T-helper 2 cell treated with Interferon-gamma antibody and Interleukin-4, amounts not matched to agents 100 ng/mL and 5 ng/mL, for 36 hours (primary cell): ENCODE data around the gene GPR137. TPM values are rescaled to one million over a fixed set of nuclear protein-coding genes. Genes with fewer than 3 reads are reported as not detected.

ENCODE experiments used
- intact Hi-C: fragments of 100-400 bp; cut with micrococcal nuclease; formaldehyde crosslinking; loops from one replicate; pipeline ENCODE4 v1.15.1; 2023
- total RNA-seq: library from RNA; stranded (reverse); gene quantifications from 2 replicates; pipeline ENCODE4 v1.2.3, GENCODE V29; 2022

The GPR137 gene
- total RNA-seq, 1 donor from 2014 or later: 36.5 TPM

DNA sequence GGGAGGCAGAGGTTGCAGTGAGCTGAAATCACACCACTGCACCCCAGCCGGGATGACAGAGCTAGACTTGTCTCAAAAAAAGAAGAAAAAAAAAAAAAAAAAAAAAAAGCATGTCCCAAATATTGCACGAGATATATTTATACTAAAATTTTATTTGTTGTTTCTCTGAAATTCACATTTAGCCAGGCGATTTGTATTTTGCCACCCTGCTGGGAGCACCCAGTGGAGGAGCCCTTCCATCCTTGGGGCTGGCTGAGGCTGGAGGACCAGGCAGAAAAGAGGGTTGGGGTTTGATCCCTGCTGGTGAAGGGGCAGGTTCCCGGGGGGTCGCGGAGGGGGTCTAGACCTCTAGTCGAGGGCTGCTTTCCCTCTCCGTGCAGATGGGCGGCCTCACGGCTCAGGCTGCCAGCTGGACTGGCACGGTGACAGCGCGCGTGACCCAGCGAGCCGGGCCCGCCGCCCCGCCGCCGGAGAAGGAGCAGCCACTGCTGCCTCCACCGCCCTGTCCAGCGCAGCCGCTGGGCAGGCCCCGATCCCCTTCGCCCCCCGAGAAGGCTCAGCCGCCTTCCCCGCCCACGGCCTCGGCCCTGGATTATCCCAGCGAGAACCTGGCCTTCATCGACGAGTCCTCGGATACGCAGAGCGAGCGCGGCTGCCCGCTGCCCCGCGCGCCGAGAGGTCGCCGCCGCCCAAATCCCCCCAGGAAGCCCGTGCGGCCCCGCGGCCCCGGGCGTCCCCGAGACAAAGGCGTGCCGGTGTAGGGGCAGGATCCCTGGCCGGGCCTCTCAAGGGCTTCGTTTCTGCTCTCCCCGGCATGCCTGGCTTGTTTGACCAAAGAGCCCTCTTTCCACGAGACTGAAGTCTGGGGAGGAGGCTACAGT lies 13.6 kb downstream of the GPR137 start:
- intact Hi-C loops: no loop called here

DNA sequence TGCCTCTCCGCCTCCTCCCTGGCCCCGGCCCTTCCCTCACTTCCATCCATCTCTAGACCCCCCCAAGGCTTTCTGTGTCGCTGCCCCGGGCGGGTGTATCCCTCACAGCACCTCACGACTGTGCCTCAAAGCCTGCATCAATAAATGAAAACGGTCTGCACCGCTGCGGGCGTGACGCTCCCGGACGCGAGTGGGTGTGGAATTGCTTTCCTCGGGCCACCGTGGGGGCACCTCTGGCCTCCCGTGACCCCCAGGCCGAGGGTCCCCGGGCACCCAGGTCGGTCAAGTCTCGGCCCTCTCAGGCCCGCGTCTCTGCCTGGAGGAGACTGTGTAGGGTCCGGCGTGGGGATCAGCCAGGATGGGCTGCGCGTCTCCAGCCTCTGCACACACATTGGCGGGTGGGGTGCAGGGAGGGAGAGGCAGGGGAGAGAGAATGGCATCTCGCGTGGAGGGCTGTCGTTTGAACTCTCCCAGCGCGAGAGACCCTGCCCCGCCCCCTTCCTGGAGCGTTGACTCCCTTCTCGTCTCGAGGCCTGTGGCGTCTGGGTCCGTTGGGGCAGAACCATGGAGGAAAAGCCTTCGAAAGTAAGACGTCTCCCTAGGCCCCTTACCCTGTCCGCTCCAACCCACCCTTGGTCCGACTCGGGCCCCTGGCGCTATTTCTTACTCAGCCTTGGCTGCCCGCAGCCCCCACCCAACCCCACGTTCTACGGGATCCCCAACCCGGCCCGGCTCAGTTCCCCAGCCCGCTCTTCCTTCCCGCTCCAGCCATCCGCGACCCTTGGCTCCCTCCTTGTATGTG lies 14.4 kb downstream of the GPR137 start, which contains the start of gene CATSPERZ:
Gene CATSPERZ (plus strand): TSS at position 512 of the 802 bp plus-strand sequence. CDS start 53 bp downstream, at position 565.
- intact Hi-C loops: loop anchor here (10.0 kb wide), 2 partner anchors 295 to 445 kb away; partner anchors contain the start of gene RASGRP2

DNA sequence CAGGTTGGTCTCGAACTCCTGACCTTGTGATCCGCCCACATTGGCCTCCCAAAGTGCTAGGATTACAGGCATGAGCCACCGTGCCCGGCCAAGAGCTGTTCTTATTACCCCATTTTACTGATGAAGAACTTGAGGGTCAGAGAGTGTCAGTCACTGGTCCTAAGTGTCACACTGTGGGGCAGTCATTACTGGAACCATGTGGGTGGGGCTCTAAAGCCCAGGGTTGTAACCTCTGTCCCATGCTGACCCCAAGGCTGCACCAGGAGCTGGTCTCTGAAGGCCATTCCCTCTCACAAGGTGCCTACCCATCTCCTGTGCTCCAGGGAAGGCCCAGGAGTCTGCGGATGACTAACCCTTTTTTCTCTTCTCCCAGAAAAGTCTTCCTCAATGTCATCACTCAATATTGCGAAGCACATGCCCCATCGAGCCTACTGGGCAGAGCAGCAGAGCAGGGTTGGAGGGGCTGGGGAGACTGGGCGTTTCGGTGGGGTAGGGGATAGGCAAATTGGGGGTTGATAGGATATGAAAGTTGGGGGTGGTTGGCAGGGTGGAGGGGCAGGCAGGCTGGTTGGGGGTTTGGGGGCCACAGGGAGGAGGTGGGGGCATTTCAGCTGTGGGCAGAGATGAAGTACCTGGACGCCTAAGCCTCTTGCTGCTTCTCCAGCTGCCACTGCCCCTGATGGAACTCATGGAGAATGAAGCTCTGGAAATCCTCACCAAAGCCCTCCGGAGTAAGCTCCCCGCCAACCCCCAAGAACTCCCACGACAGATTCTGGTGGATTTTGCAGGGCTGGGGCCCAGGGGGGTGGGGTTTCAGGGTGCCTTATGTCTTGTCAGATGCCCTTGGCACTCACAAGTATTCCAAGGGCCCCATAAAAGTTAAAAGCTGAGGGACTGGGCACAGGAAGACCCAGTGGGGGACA lies 17.7 kb downstream of the GPR137 start:
- intact Hi-C loops: loop anchor here (1.0 to 10.0 kb wide), 3 partner anchors 97 to 441 kb away; partner anchors contain the start of genes FERMT3 and RASGRP2

DNA sequence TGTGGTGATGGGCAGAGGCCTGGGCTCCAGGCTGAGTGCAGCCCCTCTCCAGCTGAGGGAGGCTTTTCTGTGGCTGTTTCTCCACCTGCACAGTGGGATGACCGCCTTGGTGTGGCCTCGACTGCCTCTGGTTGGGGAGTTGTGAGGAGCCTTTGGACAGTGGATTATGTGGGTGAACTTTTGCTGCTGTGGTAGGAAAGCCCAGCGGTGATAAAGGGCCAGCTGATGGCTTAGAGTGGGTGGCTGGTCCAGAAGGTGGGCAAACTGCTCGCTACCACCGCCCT lies 18.3 kb downstream of the GPR137 start:
- intact Hi-C loops: loop anchor here (1.0 to 10.0 kb wide), 3 partner anchors 98 to 441 kb away; partner anchors contain the start of genes FERMT3 and RASGRP2

DNA sequence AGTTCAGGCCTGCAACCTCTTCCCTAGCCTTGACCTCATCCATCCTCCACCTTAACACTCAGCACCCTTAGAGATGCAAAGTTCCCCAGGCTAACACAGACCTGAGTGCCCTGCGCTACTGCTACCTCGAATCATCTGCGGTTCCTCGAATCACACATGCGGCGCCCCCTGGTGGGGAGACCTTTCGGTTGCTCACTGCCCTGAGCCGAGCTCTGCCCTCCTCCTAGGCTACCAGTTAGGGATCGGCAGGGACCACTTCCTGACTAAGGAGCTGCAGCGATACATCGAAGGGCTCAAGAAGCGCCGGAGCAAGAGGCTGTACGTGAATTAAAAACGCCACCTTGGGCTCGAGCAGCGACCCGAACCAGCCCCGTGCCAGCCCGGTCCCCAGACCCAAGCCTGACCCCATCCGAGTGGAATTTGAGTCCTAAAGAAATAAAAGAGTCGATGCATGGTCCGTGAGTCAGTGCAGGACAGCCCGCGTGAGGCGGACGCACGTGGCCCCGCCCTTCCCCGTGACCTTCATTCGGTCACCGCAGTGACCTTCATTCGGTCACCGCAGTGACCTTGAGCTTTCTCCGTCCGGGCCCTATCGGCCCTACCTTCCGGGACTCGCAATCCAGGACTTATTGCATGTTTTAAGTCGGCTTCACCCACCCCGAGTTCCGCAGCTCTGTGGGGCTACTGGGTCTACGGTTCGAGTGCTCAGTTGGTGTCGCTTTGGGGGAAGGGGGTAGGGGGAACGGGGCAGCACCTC lies 18.8 kb downstream of the GPR137 start:
- intact Hi-C loops: loop anchor here (1.0 to 10.0 kb wide), 11 partner anchors 13 to 440 kb away; partner anchors contain the start of genes DNAJC4, FERMT3, FKBP2 and GPR137

GRCh38 chr11:64305075-64305690 lies 19.5 kb downstream of the GPR137 start, which contains the start of gene ESRRA:
TSS of gene ESRRA (plus strand) at chr11:64305524. CDS start at chr11:64307180, 1,656 bp downstream.
- intact Hi-C loops: loop anchor here (1.0 to 10.0 kb wide), 10 partner anchors 12 to 440 kb away; partner anchors contain the start of genes DNAJC4, FKBP2, GPR137 and RASGRP2

DNA sequence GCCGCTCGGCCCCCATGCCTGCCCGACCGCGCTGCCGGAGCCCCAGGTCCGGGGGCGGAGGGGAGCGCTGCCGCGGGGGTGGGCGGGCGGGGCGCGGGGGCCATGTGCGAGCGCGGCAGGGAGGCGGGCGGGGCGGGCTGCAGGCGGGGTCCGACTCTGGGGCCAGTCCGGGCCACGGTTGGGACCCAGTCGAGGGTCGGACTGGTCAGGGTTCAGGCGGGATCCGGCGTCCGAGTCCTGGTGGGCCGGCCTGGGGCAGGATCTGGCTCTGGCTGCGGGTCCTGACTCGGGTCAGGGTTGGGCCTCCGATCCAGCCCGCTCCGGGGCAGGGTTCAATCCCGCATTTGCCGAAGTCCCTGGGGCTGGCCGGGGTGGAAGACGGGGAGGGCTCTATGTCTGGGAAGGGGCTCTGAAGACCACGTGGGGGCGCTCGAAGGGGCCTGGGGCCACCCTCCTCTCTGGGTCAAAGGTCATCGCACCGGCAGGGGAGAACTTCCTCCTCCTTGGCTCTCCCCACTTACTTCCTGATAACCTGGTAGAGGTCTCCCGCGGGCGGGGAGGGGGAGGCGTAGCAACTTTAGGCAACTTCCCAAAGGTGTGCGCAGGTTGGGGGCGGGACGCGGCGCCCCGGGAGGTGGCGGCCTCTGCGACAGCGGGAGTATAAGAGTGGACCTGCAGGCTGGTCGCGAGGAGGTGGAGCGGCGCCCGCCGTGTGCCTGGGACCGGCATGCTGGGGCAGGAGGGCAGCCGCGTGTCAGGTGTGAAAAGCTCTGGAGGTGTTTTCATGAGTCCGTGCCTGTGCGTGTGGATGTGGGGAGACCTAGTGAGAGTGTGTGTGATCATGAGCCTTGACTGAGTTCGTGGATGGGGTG lies 20.3 kb downstream of the GPR137 start:
- intact Hi-C loops: loop anchor here (1.0 to 10.0 kb wide), 10 partner anchors 11 to 439 kb away; partner anchors contain the start of genes DNAJC4, FKBP2, GPR137 and RASGRP2

DNA sequence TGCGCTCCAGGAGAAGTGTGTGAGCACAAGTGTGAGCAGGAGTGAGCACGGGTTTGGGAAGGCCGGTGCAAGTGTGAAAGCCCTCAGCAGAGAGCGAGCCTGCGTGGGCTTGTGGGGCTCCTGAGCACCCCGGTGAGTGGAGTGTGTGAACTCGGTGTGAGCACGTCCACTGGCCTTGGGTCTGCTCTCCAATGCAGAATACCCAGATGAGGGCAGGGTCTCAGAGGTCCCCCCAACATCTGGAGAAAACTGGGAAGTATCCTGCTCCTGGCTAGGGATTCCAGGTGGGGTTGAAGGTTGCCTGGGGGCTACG lies 20.9 kb downstream of the GPR137 start:
- intact Hi-C loops: loop anchor here (10.0 kb wide), 2 partner anchors 302 to 438 kb away; partner anchors contain the start of gene RASGRP2

DNA sequence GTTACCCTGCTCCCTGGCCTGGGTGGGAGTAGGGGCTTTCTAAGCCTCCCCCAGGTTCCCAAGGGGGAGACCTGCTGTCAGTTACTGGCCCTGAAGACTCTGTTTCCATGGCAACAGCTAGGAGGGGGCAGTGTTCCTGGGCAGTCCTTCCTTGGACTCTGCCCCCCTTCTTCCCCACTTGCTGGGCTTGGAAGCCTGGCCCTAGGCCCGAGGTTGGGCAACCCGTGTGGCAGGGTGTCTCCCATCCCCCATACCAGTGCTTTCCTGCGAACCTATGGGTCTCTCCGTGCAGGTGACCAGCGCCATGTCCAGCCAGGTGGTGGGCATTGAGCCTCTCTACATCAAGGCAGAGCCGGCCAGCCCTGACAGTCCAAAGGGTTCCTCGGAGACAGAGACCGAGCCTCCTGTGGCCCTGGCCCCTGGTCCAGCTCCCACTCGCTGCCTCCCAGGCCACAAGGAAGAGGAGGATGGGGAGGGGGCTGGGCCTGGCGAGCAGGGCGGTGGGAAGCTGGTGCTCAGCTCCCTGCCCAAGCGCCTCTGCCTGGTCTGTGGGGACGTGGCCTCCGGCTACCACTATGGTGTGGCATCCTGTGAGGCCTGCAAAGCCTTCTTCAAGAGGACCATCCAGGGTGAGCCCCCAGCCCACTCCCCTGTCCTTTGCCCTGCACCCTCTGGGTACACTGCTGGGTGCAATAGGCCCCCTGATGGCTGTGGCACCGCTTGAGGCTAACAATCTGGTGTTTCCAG lies 21.4 kb downstream of the GPR137 start:
- intact Hi-C loops: loop anchor here (10.0 kb wide), 2 partner anchors 302 to 438 kb away; partner anchors contain the start of gene RASGRP2

DNA sequence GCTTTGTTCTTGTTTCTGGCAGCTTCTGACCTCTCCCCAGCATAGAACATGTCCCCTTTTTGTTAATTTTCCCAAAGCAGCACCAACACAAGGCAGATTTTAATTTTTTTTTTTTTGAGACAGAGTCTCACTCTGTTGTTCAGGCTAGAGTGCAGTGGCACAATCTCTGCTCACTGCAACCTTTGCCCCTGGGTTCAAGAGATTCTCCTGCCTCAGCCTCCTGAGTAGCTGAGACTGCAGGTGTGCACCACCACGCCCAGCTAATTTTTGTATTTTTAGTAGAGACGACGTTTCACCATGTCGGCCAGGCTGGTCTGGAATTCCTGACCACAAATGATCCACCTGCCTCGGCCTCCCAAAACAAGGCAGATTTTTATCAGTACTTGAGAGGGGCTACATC lies 22.1 kb downstream of the GPR137 start:
- intact Hi-C loops: loop anchor here (10.0 kb wide), 2 partner anchors 303 to 437 kb away; partner anchors contain the start of gene RASGRP2

DNA sequence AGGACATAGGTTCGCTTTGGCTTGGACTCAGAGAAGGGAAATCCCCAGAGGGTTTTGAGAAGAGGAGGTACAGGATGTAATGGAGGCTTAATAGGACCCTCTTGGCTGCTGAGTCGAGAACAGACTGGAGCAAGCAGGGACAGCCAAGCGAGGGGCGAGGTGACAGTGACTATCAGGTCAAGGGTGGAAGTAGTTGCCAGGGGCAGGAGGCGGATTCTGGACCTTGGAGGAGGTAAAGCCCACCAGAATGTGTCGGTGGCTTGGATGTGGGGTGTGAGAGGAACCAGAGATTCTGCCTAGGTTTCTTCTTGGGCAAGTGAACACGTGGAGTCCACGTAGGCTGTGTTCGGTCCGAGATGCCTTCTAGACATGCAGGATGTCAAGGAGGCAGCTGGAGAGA lies 27.3 kb downstream of the GPR137 start:
- intact Hi-C loops: no loop called here

DNA sequence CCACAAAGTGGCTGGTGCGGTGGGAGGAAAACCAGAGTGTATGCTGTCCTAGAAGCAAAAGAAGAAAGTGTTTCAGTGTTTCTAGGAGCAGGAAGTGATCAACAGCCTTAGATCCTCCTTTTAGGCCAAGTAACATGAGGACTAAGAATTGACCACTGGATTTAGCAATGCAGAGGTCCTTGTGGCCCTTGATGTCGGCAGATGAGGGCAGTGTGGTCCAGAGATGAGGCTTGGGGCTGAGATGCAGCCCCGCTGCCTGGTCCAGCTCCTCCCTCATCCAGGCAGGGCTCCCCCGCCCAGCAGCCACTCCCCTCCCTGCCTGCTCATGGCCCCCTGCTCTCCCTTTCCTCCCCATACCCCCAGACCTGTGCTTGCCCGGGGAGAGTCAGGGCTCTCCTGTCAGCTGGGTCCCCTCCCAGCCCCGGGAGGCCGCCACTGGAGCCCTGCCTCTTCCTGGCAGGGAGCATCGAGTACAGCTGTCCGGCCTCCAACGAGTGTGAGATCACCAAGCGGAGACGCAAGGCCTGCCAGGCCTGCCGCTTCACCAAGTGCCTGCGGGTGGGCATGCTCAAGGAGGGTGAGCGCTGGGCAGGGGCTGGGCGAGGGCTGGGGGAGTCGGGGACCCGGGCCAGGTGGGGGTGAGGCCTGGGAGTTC lies 28.0 kb downstream of the GPR137 start:
- intact Hi-C loops: no loop called here

DNA sequence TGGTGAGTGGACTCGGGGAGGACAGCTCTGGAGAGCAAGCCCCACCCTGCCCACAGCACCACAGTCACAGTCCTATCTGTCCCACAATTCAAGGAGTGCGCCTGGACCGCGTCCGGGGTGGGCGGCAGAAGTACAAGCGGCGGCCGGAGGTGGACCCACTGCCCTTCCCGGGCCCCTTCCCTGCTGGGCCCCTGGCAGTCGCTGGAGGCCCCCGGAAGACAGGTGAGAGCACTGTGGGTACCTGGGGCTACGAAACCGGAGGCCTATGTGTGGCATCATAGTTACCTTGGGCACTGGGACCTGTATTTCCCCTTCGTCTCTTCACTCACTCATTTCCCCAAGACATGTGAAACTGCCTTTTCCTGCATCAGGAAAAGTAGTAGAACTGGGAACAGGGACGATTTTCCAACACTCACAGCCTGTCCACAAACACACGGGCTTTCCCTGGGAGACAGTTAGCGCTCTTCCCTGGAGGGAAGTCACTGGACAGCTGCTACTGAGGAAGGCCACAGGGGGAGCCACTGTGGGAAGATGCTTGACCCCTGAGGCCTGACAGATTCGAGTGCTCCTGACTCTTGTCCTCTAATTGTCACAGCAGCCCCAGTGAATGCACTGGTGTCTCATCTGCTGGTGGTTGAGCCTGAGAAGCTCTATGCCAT lies 28.6 kb downstream of the GPR137 start:
- intact Hi-C loops: no loop called here

DNA sequence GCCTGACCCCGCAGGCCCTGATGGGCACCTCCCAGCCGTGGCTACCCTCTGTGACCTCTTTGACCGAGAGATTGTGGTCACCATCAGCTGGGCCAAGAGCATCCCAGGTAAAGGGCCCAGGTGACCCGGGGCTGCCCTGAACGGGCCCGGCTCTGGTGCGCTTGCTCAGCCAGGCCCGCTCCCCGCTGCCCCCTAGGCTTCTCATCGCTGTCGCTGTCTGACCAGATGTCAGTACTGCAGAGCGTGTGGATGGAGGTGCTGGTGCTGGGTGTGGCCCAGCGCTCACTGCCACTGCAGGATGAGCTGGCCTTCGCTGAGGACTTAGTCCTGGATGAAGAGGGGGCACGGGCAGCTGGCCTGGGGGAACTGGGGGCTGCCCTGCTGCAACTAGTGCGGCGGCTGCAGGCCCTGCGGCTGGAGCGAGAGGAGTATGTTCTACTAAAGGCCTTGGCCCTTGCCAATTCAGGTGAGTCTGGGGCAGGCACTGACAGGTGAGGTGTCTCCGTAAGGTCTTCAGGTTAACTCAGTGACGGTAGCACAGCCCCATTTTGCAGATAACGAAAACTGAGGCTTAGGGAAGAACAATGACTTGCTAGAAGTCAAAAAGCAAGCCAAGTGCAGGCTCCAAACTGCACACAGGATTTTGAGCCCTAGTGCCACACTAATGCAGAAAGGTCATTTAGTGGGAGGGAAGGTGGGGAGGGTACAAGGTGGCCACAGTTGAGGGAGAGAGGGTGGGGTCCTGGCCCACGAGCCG lies 29.3 kb downstream of the GPR137 start:
- intact Hi-C loops: no loop called here

- intact Hi-C loops: loop anchor here (2.0 kb wide), 1 partner anchor 477 kb away; the partner anchor contains the start of gene MARK2
Observed at GRCh38 chr11:64315667-64316526, 30.2 kb downstream of the GPR137 start.
